ENCODE data around the gene CAPN12. TPM values are rescaled to one million over a fixed set of nuclear protein-coding genes. Genes with fewer than 3 reads are reported as not detected.

Gene CAPN12
- total RNA-seq, 2 donors from 2014 or later: 5.2 to 5.7 TPM

GRCh38 chr19:38696729-38697055 is 47.6 kb downstream of the CAPN12 start:
- H3K27ac ChIP-seq: no peak overlapping the region
- H3K36me3 ChIP-seq: no peaks in the 10 kb centered on the region
- peaks cover 20% of the 10 kb centered on the region for H3K4me1 ChIP-seq
- intact Hi-C loops (cut with DNase I): no loop called here
- no peaks in the 10 kb centered on the region for H3K27me3 ChIP-seq
- H3K4me3 ChIP-seq: no peak overlapping the region
- no peaks in the 10 kb centered on the region for H3K9me3 ChIP-seq
- no peak for TF ChIP-seq CTCF (IDR thresholded peaks at IDR 0.05)
- H3K9ac ChIP-seq (ENCODE audit: low read depth in 2 of 2, low read length in 2 of 2): peak overlapping the region in 1 of 2 donors; percentile 28
- no peak for DNase-seq

- Histone ChIP-seq H3K9ac (ENCODE audit: low read depth in 2 of 2, low read length in 2 of 2) (peak overlapping the region in 1 of 2 donors; percentile 43), H3K27ac (peak overlapping the region; percentile 70), H3K4me1 (peaks cover 20% of the 10 kb centered on the region), H3K4me3 (no peak overlapping the region), H3K9me3 (no peaks in the 10 kb centered on the region), H3K27me3 (no peaks in the 10 kb centered on the region), H3K36me3 (no peaks in the 10 kb centered on the region)
- no peak for DNase-seq
- intact Hi-C loops (cut with DNase I): no loop called here
- no peak for TF ChIP-seq CTCF (IDR thresholded peaks at IDR 0.05)
Measured at GRCh38 chr19:38695832-38696728, 48.2 kb downstream of the CAPN12 start.

- Histone ChIP-seq H3K4me1 (peaks cover 20% of the 10 kb centered on the region), H3K9ac (ENCODE audit: low read depth in 2 of 2, low read length in 2 of 2) (peak overlapping the region in 1 of 2 donors; percentile 43), H3K27ac (peak overlapping the region; percentile 70), H3K9me3 (no peaks in the 10 kb centered on the region), H3K4me3 (no peak overlapping the region), H3K27me3 (no peaks in the 10 kb centered on the region), H3K36me3 (no peaks in the 10 kb centered on the region)
- no peak for DNase-seq
- no peak for TF ChIP-seq CTCF (IDR thresholded peaks at IDR 0.05)
- intact Hi-C loops (cut with DNase I): no loop called here
Measured at GRCh38 chr19:38695317-38695683, 49.0 kb downstream of the CAPN12 start.

- TF ChIP-seq CTCF (IDR thresholded peaks at IDR 0.05): no peak
- no peaks in the 10 kb centered on the region for H3K27me3 ChIP-seq
- H3K9ac ChIP-seq (ENCODE audit: low read depth in 2 of 2, low read length in 2 of 2): peak overlapping the region; percentile 26 to 67
- no peak for DNase-seq
- no peak overlapping the region for H3K4me3 ChIP-seq
- H3K4me1 ChIP-seq: peaks cover 20% of the 10 kb centered on the region
- H3K9me3 ChIP-seq: no peaks in the 10 kb centered on the region
- peak overlapping the region; percentile 70 for H3K27ac ChIP-seq
- H3K36me3 ChIP-seq: no peaks in the 10 kb centered on the region
- intact Hi-C loops (cut with DNase I): no loop called here
Measured at GRCh38 chr19:38693380-38694223, 50.7 kb downstream of the CAPN12 start.

GRCh38 chr19:38692458-38693379 is 51.6 kb downstream of the CAPN12 start:
- intact Hi-C loops (cut with DNase I): no loop called here
- peaks cover 20% of the 10 kb centered on the region for H3K4me1 ChIP-seq
- no peaks in the 10 kb centered on the region for H3K9me3 ChIP-seq
- no peak for TF ChIP-seq CTCF (IDR thresholded peaks at IDR 0.05)
- peak overlapping the region; percentile 36 to 67 for H3K9ac ChIP-seq (ENCODE audit: low read depth in 2 of 2, low read length in 2 of 2)
- DNase-seq: no peak
- peak overlapping the region; percentile 70 for H3K27ac ChIP-seq
- H3K4me3 ChIP-seq: no peak overlapping the region
- no peaks in the 10 kb centered on the region for H3K27me3 ChIP-seq
- no peaks in the 10 kb centered on the region for H3K36me3 ChIP-seq
